Right cardiac atrium (tissue), 5 donors: ENCODE data around the gene UNCX. TPM values are rescaled to one million over a fixed set of nuclear protein-coding genes. Genes with fewer than 3 reads are reported as not detected.

Source experiments
- ATAC-seq, 2 donors: fragments of 200-7000 bp; cut with Tn5 transposase; one replicate each; pipeline versions ENCODE4 v1.8.0 to v1.9.1; 2020; ENCODE audit warnings: moderate library complexity in 2 of 2, mild to moderate bottlenecking in 1 of 2
- DNase-seq, 3 donors: peaks; one replicate each; pipeline ENCODE4 v3.0.0-alpha.2; 2020
- H3K27ac ChIP-seq: one replicate; pipeline ENCODE4 v1.5.1; 2013; ENCODE audit warnings: mild to moderate bottlenecking, low read length, control low read depth, moderate library complexity
- H3K27me3 ChIP-seq: one replicate; pipeline ENCODE4 v1.6.1; 2013; ENCODE audit not compliant: control insufficient read depth, insufficient read depth
- H3K4me1 ChIP-seq: one replicate; pipeline ENCODE4 v1.6.1; 2013; ENCODE audit warnings: low read length; ENCODE audit not compliant: control insufficient read depth, insufficient read depth
- H3K4me3 ChIP-seq: one replicate; pipeline ENCODE4 v1.5.1; 2013; ENCODE audit warnings: low read length, control low read depth
- H3K9me3 ChIP-seq: one replicate; pipeline ENCODE4 v1.6.1; 2013; ENCODE audit warnings: low read length; ENCODE audit not compliant: control insufficient read depth
- WGBS: extraction: QIAGEN DNeasy Blood & Tissue Kit; methylation state at CpG from one replicate; pipeline ENCODE4 v1.1.7; 2013; 5-methylcytosine and 5-hydroxymethylcytosine counted together
- intact Hi-C, 4 donors: fragments of 100-400 bp; cut with DNase I; formaldehyde crosslinking; loops; one replicate each; pipeline versions ENCODE4 v1.11.0 to v1.14.0; 2022 to 2023
- polyA plus RNA-seq: library from polyadenylated mRNA; stranded (reverse); fragments of 200-250 nt; gene quantifications from one replicate; pipeline ENCODE4 v1.2.3, GENCODE V29; 2013
- total RNA-seq, 4 donors: library from RNA; stranded (reverse); fragmentation: NEBNext Ultra II Directional; extraction: Animal tissue kit (Norgen Biotek cat#: 25700); gene quantifications; one replicate each; pipeline ENCODE4 v1.2.1, GENCODE V29; 2021
- donor health status: healthy with polysubstance abuse.
- donor health status: DM: no; HTN: yes; CAD: no.
- donor health status: DM: no; HTN: no; CAD: no.
- donor health status: DM: no; HTN: yes; CAD: no; lungs with severe emphysema.
- donor health status: DM: yes; HTN: yes; CAD: no.

UNCX gene
- total and polyA plus RNA-seq, 5 donors: not detected

DNA sequence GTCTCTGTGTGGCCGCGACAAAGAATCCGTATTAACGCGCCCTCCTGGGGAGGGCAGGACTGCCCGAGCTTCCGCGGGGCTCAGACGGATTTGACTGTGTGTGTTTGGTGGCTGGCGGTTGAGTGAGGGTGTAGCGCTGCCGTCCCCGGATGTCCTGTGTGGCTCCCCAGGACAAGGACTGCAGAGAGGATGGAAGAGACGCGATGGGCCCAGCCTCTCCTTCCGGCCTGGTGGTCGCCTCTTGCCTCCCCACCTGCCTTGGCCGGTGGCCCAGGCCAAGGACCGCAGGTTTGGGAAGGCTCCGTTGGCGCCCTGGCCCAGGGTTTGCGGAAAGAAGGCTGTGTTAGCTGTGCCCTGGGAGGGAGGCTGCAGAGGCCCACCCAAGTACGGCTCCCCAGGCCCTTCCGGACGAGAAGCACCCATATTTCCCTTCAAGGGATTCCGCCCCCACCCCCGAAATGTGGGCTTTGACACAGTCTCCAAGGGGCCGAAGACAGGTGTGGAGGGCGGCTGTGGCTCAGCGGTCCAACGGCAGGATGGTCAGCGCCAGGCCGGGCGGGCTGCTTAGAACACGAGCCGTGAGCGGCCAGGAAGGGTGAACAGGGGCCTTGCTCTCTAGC, 2.3 kb downstream of the UNCX start:
- whole genome bisulfite sequencing: 3% methylated on average over 37 of the region's 37 CpGs
- Histone ChIP-seq H3K4me1 (no peaks in the 10 kb centered on the region), H3K27ac (no peak overlapping the region), H3K27me3 (no peaks in the 10 kb centered on the region), H3K4me3 (no peak overlapping the region), H3K9me3 (no peaks in the 10 kb centered on the region)
- DNase-seq (no peak), ATAC-seq (no peak)
- intact Hi-C loops: no loop called here

DNA sequence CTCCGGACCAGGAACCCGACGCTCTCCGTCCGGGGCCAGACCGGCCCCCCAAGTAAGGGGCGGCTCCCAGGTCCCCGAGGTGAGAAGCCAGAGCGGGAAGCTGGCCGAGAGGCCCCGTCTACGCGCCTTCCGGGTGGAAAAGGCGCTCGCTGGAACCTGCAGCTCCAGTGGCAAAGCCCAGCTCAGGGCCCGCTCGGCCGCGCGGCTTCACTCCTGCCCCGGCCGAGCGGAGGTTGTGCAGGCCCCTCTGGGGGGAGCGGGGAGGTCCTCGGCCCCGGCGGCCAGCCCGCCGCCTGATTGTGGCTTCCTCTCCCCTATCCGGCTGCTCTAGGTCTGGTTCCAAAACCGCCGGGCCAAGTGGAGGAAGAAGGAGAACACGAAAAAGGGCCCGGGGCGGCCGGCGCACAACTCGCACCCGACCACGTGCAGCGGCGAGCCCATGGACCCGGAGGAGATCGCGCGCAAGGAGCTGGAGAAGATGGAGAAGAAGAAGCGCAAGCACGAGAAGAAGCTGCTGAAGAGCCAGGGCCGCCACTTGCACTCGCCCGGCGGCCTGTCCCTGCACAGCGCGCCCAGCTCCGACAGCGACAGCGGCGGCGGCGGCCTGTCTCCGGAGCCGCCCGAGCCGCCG, 2.9 kb downstream of the UNCX start:
- Histone ChIP-seq H3K4me1 (no peaks in the 10 kb centered on the region), H3K27ac (no peak overlapping the region), H3K9me3 (no peaks in the 10 kb centered on the region), H3K4me3 (no peak overlapping the region), H3K27me3 (no peaks in the 10 kb centered on the region)
- WGBS: 1% methylated on average over 66 of the region's 66 CpGs
- intact Hi-C loops: no loop called here
- ATAC-seq (no peak), DNase-seq (no peak)

DNA sequence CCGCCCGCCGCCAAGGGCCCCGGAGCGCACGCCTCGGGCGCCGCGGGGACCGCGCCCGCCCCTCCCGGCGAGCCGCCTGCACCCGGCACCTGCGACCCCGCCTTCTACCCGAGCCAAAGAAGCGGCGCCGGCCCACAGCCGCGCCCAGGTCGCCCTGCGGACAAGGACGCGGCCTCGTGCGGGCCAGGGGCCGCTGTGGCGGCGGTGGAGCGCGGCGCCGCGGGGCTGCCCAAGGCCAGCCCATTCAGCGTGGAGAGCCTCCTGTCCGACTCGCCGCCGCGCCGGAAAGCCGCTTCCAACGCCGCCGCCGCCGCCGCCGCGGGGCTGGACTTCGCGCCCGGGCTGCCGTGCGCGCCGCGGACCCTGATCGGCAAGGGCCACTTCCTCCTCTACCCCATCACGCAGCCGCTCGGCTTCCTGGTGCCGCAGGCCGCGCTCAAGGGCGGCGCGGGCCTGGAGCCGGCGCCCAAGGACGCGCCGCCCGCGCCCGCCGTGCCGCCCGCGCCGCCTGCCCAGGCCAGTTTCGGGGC, 3.5 kb downstream of the UNCX start:
- Histone ChIP-seq H3K27me3 (no peaks in the 10 kb centered on the region), H3K4me1 (no peaks in the 10 kb centered on the region), H3K27ac (no peak overlapping the region), H3K4me3 (peak overlapping the region; percentile 35), H3K9me3 (no peaks in the 10 kb centered on the region)
- ATAC-seq: no peak
- intact Hi-C loops: no loop called here
- DNase-seq: no peak
- 2% methylated on average over 87 of the region's 87 CpGs for WGBS

DNA sequence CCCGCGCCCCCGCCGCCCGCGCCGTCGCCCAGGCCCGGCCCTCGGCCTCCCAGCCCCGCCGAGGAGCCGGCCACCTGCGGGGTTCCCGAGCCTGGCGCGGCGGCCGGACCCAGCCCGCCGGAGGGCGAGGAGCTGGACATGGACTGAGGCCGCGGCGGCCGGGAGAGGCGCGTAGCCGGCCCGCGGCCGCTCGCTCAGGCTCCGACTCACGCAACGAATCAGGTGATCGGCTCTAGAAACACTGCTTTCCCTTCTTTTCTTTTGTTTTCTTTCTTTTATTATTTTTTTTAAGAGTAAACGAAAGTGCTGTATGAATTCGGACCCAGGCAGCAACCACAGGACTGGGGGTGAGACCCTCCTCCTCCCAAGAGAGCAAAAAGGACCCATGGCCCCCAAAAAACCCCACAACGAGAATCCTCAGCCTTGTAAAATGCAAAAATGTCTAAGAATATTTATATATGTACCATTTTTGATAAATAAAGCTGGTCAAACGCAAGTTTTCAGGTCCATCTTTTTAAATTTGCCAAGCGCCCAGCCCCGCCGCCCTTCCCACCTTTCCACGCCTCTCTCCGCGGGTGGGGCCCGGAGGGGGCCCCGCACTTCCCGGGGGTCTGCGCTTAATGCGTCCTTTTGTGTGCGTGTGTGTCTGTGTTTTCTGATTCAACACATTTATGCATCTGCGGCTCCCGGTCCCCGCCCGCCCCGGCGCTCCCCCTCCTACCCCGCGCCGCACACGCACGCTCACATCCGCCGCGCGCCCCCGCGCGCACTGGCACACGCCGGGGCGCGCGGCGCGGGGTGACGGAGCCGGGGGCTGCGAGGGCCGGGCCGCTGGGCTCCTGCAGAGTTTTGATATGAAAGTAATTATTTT, 4.4 kb downstream of the UNCX start:
- no peaks in the 10 kb centered on the region for H3K9me3 ChIP-seq
- intact Hi-C loops: no loop called here
- H3K4me1 ChIP-seq: no peaks in the 10 kb centered on the region
- H3K4me3 ChIP-seq: peak overlapping the region; percentile 35
- no peak overlapping the region for H3K27ac ChIP-seq
- no peak for DNase-seq
- 3% methylated on average over 83 of the region's 83 CpGs for WGBS
- H3K27me3 ChIP-seq: no peaks in the 10 kb centered on the region
- ATAC-seq: no peak

DNA sequence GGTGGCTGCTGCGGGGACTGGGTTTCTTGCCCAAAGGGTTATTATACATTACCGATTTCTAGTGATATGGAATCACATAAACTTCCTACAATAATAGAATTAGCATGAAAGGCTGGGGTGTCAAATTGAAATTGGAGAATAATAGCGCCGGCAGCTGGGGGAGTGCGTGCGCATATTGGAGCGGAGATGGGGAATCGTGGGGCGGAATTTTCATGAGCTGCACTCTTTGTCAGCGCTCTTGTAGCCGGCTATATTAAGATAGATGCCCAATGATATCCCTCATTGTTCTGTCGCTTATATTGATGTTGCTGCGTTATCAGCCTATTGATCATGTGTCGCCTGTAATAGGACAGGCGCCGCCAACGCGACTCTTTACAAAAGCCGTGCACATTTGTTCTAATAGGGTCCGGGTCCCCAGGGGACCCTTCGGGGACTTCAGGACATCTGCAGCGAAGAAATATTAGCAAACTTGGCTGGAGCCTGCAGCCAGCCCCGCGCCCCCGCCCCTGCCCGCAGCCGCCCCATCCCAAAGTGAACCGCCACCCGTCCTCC, 5.1 kb downstream of the UNCX start:
- no peaks in the 10 kb centered on the region for H3K27me3 ChIP-seq
- no peak overlapping the region for H3K4me3 ChIP-seq
- ATAC-seq (no peak), DNase-seq (peak in 1 of 3 donors; percentile 1)
- no peak overlapping the region for H3K27ac ChIP-seq
- H3K4me1 ChIP-seq: no peaks in the 10 kb centered on the region
- intact Hi-C loops: no loop called here
- H3K9me3 ChIP-seq: no peaks in the 10 kb centered on the region
- WGBS: 7% methylated on average over 29 of the region's 29 CpGs

DNA sequence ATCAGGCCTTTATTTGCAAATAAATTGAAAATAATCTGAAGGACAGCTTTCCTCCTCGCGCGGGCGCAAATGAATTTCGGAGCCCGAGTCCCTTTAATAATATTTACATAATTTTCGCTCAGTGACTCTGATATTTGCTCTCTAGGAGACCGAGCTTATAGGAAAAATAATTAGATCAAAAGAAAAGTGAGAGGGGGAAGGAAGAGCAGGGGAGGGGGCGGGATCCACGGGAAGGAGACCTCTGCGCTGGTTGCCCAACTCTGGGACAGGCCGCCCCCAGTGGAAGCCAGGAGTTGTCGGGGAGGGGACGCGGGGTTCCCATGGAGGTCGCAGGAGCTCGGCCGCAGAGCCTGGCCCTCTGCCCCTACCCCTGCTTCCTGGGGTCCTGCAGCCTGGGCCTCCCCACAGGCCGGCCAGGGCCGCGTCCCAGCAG, 5.8 kb downstream of the UNCX start:
- ATAC-seq (no peak), DNase-seq (no peak)
- H3K4me1 ChIP-seq: no peaks in the 10 kb centered on the region
- no peak overlapping the region for H3K4me3 ChIP-seq
- no peak overlapping the region for H3K27ac ChIP-seq
- WGBS: 9% methylated on average over 21 of the region's 21 CpGs
- H3K9me3 ChIP-seq: no peaks in the 10 kb centered on the region
- intact Hi-C loops: no loop called here
- no peaks in the 10 kb centered on the region for H3K27me3 ChIP-seq

DNA sequence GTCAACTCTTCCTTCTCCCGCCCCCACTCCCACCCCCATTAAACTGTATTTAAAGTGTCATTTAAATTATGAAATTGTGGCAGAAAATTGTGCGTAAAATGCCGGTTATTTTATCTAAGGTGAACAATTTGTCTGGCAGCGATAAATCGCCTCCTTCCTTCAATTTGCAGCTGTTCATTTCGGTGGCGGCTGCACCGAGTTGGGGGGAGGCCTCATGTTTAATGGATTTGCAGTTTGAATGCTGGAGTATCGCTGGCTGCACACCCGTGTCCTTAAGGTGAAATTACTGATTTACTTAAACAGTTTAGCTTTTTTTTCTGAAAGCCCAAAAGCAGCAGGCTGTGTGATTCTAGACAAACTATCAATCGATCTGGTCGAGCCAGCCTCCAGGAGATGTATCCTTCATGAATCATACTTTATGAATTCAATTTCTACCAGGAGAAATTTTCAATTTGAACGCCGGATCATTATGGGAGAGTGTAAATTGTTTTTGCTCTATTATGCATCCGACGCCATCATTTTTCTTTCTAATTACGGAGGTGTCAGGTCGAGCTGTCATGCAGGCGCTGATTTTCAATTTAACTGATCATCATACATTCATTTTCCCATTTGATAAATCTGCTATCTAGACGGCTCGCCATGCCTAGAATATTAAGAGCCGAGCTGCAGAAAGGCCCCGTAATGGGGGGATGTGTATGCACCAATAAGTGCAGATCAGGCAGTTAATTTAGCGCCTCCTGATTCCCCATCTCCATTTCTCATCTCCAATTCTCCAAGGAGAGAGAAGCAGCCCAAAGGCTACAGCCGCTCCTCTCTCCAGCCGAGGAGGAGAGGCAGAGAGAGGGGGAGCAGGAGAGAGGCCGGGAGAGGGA, 6.5 kb downstream of the UNCX start:
- H3K9me3 ChIP-seq: no peaks in the 10 kb centered on the region
- no peaks in the 10 kb centered on the region for H3K27me3 ChIP-seq
- 12% methylated on average over 27 of the region's 27 CpGs for WGBS
- H3K27ac ChIP-seq: no peak overlapping the region
- intact Hi-C loops: no loop called here
- peak in 1 of 3 donors; percentile 1 for DNase-seq
- no peak overlapping the region for H3K4me3 ChIP-seq
- no peak for ATAC-seq
- no peaks in the 10 kb centered on the region for H3K4me1 ChIP-seq

DNA sequence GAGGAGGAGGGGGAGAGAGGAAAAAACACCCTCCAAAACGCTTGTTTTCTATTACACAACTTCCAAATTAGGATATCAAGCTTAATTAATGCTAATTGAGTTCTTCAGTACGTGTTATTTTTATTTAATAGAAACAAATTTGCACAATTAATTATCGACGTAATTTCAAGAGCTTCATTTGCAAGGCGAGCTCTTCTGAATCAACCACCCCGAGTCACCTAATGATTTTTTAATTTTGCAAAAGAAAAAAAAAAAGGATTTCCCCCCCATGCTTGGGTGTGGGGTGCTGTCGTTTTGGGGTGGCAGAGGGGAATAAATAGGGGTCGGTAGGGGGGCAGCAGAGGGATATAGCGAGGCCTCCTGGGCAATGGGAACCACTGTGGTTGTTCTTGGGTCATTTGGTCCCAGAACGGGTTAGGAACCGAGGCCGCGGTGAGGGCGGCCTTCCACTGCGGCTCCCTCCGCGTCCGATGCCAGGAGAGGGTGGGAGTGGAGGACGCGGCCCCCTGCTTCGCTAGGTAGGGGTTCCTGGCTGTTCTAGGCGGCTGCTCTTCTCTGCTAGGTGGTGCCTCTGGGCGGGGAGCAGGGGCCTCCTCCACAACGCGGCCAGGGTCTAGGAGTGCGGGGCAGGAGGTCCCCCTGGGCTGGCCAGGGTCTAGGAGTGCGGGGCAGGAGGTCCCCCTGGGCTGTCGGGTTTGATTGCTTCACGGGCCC, 7.3 kb downstream of the UNCX start:
- no peak overlapping the region for H3K4me3 ChIP-seq
- DNase-seq (no peak), ATAC-seq (no peak)
- H3K27ac ChIP-seq: no peak overlapping the region
- intact Hi-C loops: no loop called here
- no peaks in the 10 kb centered on the region for H3K27me3 ChIP-seq
- H3K9me3 ChIP-seq: no peaks in the 10 kb centered on the region
- no peaks in the 10 kb centered on the region for H3K4me1 ChIP-seq
- WGBS: 7% methylated on average over 29 of the region's 29 CpGs

DNA sequence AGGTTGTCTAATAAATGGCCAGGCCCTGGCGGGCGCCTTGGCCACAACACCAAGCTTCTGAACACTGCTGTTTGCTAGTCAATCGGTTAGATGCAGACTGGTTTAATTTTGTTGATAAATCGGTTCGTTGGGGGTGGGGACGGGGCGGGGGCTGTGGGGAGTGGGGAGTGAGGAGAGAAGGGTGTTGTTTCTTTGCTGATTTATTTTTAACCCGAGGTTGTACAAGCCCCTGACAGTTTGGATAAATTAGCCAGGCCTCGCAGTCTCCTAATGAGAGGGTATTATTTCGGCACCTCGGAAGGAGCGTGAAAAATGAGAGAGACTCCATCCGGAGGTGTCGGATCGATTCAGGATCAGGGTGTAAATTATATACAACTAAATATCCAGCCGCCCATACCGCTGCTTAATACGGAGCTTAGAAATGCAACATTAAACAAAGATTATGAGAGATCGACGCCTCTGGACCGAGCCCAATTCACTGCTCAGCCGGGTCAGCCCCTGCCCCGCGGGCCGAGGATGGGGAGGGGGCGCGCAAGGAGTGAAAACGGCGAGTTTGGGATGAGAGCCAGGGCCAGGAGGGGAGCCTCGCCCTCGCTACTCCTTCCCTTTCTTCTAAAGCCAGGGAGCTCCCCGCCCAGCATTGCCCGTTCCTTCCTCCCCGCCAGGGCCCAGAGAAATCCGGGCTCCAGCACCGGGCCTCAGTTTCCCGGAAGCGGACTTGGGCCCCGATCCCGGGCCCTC, 8.0 kb downstream of the UNCX start:
- DNase-seq: peak in 1 of 3 donors; percentile 23
- no peaks in the 10 kb centered on the region for H3K4me1 ChIP-seq
- H3K9me3 ChIP-seq: no peaks in the 10 kb centered on the region
- 7% methylated on average over 40 of the region's 40 CpGs for WGBS
- no peak overlapping the region for H3K27ac ChIP-seq
- H3K27me3 ChIP-seq: no peaks in the 10 kb centered on the region
- no peak overlapping the region for H3K4me3 ChIP-seq
- no peak for ATAC-seq
- intact Hi-C loops: no loop called here
